Activated T-helper 2 cell treated with anti-CD3 and anti-CD28 coated beads, Interferon-gamma antibody, Interleukin-2, Interleukin-4, amounts not matched to agents 10 μg/mL and 5 μg/mL and 100 μg/mL, durations not matched to agents 14 hours and 24 hours and 36 hours (primary cell): ENCODE data around the gene SLC38A4. TPM values are rescaled to one million over a fixed set of nuclear protein-coding genes. Genes with fewer than 3 reads are reported as not detected.

Experiments
- DNase-seq: peaks from one replicate; pipeline ENCODE4 v3.0.0; 2021; ENCODE audit warnings: low spot score
- H3K27ac Mint-ChIP-seq: one replicate; pipeline ENCODE4 v1.8.0; 2021; ENCODE audit warnings: mixed read lengths
- H3K27me3 Mint-ChIP-seq: one replicate; pipeline ENCODE4 v1.8.0; 2021; ENCODE audit warnings: low read depth, mixed read lengths
- H3K36me3 Mint-ChIP-seq: one replicate; pipeline ENCODE4 v1.8.0; 2021; ENCODE audit warnings: low read depth, mixed read lengths
- H3K4me1 Mint-ChIP-seq: one replicate; pipeline ENCODE4 v1.8.0; 2021; ENCODE audit warnings: low read depth, mixed read lengths
- H3K4me3 Mint-ChIP-seq: one replicate; pipeline ENCODE4 v1.8.0; 2021; ENCODE audit warnings: low read depth, mild to moderate bottlenecking, moderate library complexity, mixed read lengths
- H3K9me3 Mint-ChIP-seq: one replicate; pipeline ENCODE4 v1.8.0; 2021; ENCODE audit warnings: mixed read lengths
- intact Hi-C: fragments of 100-400 bp; cut with micrococcal nuclease; formaldehyde crosslinking; loops from one replicate; pipeline ENCODE4 v1.15.1; 2023
- total RNA-seq: library from RNA; stranded (reverse); gene quantifications from 2 replicates; pipeline ENCODE4 v1.2.3, GENCODE V29; 2022

Gene SLC38A4
- total RNA-seq, 1 donor from 2014 or later: not detected

DNA sequence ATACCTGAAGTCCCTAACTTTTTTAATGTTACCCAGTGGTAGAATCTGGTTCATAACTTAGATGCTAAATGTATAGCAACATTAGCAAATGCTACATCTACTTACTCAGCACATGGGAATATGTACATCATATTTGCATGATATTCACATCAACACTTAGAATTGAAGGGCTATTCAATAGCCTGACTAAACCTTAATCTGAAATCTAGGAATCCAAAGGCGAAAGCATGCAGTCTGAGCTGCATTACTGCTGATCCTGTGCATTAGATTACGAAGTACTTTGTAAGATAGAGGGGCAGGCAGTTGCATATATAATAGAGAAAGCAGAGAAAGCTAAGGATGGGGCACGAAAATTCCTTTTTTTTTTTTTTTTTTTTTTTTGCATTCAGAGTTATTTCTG lies 40.4 kb downstream of the SLC38A4 start:
- peaks cover 14% of the 10 kb centered on the region for H3K27me3 Mint-ChIP-seq
- intact Hi-C loops: no loop called here
- no peaks in the 10 kb centered on the region for H3K36me3 Mint-ChIP-seq
- H3K27ac Mint-ChIP-seq: no peak overlapping the region
- H3K9me3 Mint-ChIP-seq: no peaks in the 10 kb centered on the region
- no peak for DNase-seq
- peaks cover 2% of the 10 kb centered on the region for H3K4me1 Mint-ChIP-seq
- H3K4me3 Mint-ChIP-seq: no peak overlapping the region

DNA sequence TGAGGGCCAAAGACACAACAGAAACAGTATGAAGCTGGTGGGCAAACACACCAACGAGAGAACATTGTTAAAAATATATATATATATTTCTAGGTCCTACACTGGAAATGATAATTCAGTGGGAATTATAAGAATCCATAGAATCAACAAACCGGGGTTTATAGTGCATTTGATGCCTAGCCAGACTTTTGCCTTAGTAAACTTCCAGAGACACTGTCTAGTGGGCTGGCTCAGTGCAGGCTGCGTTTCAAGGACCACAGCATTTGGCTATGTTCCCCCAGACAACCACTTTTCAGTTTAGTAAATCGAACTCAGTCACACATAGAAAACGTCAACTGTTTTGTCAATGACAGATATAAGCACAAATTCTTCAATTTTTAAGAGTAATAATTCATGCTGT lies 41.9 kb downstream of the SLC38A4 start:
- intact Hi-C loops: no loop called here
- Mint-ChIP-seq H3K27me3 (peaks cover 23% of the 10 kb centered on the region), H3K27ac (no peak overlapping the region)

DNA sequence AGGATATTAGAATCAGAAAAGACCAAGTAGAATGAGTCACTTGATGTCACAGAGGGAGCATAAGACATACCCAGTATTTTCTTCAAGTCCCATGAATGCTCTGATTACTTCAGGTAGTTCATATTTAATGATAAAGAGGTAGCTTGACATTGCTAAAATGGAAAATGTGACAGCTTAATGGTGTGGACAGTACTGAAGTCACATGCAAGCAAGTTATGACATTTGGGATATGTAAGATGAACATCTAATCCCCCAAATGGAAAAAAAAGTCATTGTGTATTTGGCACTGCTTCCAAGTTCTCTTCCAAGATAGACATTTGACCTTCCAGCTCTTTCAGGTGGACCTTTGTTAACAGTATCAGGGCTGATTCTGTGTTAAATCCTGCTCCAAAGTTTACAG lies 45.9 kb downstream of the SLC38A4 start:
- intact Hi-C loops: no loop called here
- DNase-seq: no peak
- peaks cover 25% of the 10 kb centered on the region for H3K27me3 Mint-ChIP-seq
- H3K4me3 Mint-ChIP-seq: no peak overlapping the region
- no peaks in the 10 kb centered on the region for H3K9me3 Mint-ChIP-seq
- H3K4me1 Mint-ChIP-seq: no peaks in the 10 kb centered on the region
- H3K27ac Mint-ChIP-seq: no peak overlapping the region
- no peaks in the 10 kb centered on the region for H3K36me3 Mint-ChIP-seq

More for the DNA sequence above, 41.9 kb downstream of the SLC38A4 start:
- DNase-seq: no peak
- no peaks in the 10 kb centered on the region for H3K4me1 Mint-ChIP-seq
- no peaks in the 10 kb centered on the region for H3K36me3 Mint-ChIP-seq
- no peaks in the 10 kb centered on the region for H3K9me3 Mint-ChIP-seq
- no peak overlapping the region for H3K4me3 Mint-ChIP-seq

DNA sequence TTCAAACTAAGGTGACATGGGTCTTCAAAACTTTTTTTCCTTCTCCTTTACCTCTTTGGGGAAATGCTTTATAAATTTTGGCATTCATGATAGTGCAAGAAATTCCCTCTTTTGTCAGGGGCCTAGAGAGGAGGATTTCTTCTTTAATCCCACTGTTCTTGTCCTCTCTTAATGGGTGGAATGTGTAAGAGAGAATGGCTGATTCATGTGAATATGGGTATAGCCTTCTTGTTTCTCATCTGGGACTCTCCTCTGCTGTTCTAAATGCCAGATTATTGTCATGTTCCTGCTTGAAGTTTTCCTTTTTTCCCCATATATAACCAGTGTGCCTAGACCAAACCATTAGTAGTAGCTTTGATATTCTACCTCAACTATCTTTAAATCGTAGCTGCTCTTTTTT lies 46.7 kb downstream of the SLC38A4 start:
- intact Hi-C loops: no loop called here
- Mint-ChIP-seq H3K36me3 (no peaks in the 10 kb centered on the region), H3K9me3 (no peaks in the 10 kb centered on the region), H3K4me3 (no peak overlapping the region), H3K27me3 (peaks cover 29% of the 10 kb centered on the region), H3K4me1 (no peaks in the 10 kb centered on the region), H3K27ac (no peak overlapping the region)
- no peak for DNase-seq

DNA sequence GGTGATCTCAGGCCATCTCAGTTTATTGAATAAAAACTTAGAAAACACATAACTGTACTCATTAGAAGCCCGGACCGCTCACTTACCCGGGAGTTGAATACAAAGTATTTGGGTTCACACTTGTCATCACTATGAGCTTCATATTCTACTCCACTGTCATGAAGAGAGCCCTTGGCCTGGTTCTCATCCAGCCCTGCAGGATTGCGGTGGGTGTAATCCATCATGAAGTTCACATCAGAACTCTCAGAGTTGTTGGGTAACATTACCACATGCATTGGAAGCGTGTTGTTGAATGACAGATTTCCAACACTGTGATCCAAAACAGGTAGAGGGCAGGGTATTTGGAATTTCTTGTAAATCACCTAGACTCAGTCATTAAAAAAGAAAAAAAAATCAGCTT lies 47.4 kb downstream of the SLC38A4 start:
- Mint-ChIP-seq H3K4me3 (no peak overlapping the region), H3K36me3 (no peaks in the 10 kb centered on the region), H3K9me3 (no peaks in the 10 kb centered on the region), H3K4me1 (no peaks in the 10 kb centered on the region), H3K27me3 (peaks cover 27% of the 10 kb centered on the region), H3K27ac (no peak overlapping the region)
- intact Hi-C loops: no loop called here
- no peak for DNase-seq

DNA sequence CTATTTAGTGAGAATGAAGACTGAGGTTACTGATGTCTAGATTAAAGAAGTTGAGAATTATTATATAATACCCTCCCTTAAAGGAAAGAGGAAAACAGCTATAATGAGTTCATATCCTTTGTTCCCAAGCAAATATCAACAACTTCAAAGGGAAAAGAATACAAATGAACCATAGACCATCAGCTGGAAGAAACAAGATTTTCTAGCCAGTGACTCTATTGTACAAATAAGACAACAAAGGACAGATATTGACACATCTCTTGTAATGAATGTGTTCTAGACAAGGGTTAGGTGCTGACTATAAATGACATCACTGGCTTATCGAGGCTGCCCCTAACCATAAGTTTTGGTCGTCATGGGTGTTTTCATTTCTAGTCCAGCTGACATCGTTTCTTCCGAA lies 48.2 kb downstream of the SLC38A4 start:
- no peak for DNase-seq
- Mint-ChIP-seq H3K4me1 (no peaks in the 10 kb centered on the region), H3K9me3 (no peaks in the 10 kb centered on the region), H3K27ac (no peak overlapping the region), H3K36me3 (no peaks in the 10 kb centered on the region), H3K27me3 (peaks cover 30% of the 10 kb centered on the region), H3K4me3 (no peak overlapping the region)
- intact Hi-C loops: no loop called here

DNA sequence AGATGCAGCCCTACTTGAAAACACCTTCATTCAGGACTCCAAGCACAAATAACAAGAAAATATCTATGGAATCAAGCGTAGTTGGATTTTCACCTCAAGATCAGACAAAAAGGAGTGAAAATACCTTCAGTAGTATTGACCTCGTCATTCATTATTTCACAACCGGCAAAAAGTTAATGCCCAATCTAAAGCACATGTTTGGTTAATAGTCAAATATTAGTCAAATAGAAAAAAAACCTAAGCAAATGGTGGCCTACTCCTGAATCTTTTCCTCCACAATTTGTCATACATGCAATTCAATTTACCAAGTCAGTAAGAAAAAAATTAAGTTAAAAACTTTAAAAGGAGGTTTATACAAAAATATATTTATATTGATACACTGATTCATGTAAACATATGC lies 50.0 kb downstream of the SLC38A4 start:
- no peaks in the 10 kb centered on the region for H3K36me3 Mint-ChIP-seq
- no peak overlapping the region for H3K27ac Mint-ChIP-seq
- intact Hi-C loops: no loop called here
- H3K4me1 Mint-ChIP-seq: no peaks in the 10 kb centered on the region
- no peak for DNase-seq
- H3K27me3 Mint-ChIP-seq: peaks cover 32% of the 10 kb centered on the region
- H3K4me3 Mint-ChIP-seq: no peak overlapping the region
- no peaks in the 10 kb centered on the region for H3K9me3 Mint-ChIP-seq

DNA sequence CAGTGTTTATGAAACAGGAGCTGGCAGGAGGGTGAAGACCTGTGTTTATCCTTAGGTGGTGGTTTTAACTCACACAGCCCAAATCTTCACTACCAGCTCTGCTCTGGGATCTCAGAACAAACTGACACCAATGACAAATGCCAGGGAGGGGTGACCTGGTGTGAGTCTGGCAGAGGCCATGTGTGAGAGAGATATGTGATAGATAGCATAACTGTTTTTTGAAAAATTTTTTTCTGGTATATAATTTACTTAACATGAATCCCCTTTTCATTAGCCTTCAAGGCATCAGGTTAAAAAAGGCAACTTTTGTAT lies 51.5 kb downstream of the SLC38A4 start:
- H3K4me3 Mint-ChIP-seq: no peak overlapping the region
- no peak overlapping the region for H3K27ac Mint-ChIP-seq
- H3K4me1 Mint-ChIP-seq: no peaks in the 10 kb centered on the region
- H3K27me3 Mint-ChIP-seq: peaks cover 28% of the 10 kb centered on the region
- no peak for DNase-seq
- no peaks in the 10 kb centered on the region for H3K36me3 Mint-ChIP-seq
- intact Hi-C loops: no loop called here
- no peaks in the 10 kb centered on the region for H3K9me3 Mint-ChIP-seq

DNA sequence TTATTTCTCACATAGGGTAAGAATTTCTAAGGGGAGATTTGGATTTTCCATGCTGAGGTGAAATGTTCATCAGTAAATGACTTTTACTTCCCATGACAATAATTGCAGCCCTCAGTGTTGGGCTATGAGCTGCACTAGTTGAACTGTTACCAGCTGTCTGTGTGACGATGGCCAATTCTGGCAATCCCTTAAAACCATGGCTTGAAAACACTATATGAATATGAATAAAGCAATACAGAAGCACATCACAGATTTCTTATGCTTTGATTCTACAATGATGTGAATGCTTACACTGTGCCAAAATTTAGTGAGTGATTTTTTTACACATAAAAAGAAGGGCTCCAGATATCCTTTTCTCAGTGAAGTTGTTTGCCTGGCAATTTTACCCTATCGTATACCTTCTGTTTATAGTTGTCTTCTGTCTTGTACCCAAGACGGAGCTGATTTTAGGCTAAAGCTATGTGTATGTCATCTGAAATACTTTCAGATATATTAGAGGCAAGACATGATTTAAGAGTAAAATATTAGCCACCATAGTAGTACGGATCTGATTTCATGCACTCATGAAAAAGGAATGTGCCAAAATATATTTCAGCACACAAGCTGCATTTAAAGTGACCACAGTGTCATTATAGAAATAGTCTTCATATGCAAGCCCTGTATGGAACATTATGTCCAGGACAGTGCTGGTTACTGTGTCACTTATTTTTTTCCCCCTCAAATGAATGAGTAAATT lies 52.0 kb downstream of the SLC38A4 start:
- Mint-ChIP-seq H3K9me3 (no peaks in the 10 kb centered on the region), H3K4me1 (no peaks in the 10 kb centered on the region), H3K36me3 (no peaks in the 10 kb centered on the region), H3K27me3 (peaks cover 26% of the 10 kb centered on the region), H3K27ac (no peak overlapping the region), H3K4me3 (no peak overlapping the region)
- DNase-seq: no peak
- intact Hi-C loops: no loop called here

DNA sequence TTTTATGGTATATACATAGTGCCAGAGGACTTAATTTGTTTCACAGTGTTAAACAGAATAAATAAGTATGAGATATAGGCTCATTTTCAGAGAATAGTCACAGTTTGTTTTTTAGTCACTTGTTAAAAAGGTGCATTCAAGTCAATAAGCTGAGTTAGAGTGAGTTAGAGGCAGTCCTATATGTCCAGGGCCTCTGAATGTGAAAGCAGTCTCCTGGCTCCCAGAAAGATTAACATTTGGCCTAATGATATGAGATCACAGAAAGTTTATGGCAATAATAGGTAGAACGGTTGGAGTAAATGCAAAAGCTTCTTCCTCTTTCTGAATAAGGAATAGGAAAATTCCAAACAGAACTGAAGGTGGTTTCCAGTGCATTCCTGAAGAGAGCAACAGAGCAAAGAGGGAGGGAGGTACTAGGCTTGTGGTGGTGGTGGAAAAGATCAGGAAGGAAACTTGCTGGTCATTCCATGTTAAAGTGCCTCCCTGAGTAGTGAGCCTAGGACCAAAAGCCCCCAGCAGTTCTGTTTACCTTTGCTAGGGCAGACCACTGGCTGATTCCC lies 54.4 kb downstream of the SLC38A4 start:
- H3K9me3 Mint-ChIP-seq: no peaks in the 10 kb centered on the region
- intact Hi-C loops: no loop called here
- H3K27me3 Mint-ChIP-seq: peaks cover 35% of the 10 kb centered on the region
- no peak for DNase-seq
- no peak overlapping the region for H3K27ac Mint-ChIP-seq
- no peaks in the 10 kb centered on the region for H3K4me1 Mint-ChIP-seq
- H3K4me3 Mint-ChIP-seq: no peak overlapping the region
- no peaks in the 10 kb centered on the region for H3K36me3 Mint-ChIP-seq

DNA sequence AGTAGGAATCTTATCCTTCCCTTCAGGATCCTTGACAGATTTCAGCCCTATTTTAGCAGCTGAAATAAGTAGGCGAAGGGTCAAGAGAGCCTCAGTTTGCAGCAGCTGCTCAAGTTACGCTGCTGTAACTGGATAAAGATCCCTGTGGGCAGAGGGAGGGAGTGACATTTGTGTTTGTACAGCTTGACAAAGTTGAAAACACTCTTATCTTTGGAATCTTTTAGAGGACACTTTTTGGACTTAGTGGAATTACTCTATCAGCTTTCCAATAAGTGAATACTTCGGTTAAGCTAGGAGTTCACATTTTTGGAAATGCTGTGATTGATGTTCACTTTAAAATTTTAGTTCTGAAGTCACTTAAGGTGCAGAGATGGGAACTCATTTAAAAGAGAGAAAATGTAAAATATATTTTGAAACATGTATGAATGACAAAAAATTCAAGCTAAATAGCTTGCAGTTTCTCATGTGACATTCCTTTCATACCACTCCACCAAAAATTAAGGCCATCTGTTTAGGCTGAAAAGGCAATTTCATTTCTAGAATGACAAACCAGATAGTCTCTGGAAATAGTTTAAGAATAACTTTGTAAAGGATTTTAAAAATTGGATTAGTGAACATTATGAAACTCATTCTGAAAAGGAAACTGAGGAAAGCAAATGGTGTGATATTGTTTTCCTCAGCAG lies 55.2 kb downstream of the SLC38A4 start:
- Mint-ChIP-seq H3K4me3 (no peak overlapping the region), H3K36me3 (no peaks in the 10 kb centered on the region)
- DNase-seq: no peak

DNA sequence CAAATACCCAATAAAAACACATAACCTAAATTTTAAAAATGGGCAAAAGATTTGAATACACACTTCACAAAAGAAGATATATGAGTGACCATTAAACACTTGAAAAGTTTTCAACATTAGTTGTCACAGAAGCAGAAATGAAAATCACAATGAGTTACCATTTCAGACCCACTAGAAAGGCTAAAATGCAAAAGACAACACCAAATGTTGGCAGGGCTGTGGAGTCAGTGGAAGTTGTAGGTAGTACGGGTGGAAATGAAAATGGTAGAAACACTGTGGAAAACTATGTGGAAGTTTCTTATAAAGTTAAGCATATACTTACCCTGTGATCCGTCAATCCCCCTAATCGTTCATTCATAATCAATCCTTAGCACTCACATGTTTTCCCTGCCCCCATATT lies 61.8 kb downstream of the SLC38A4 start:
- H3K4me3 Mint-ChIP-seq: no peak overlapping the region
- no peaks in the 10 kb centered on the region for H3K9me3 Mint-ChIP-seq
- no peaks in the 10 kb centered on the region for H3K36me3 Mint-ChIP-seq
- H3K4me1 Mint-ChIP-seq: peaks cover 3% of the 10 kb centered on the region
- H3K27ac Mint-ChIP-seq: no peak overlapping the region
- no peak for DNase-seq
- H3K27me3 Mint-ChIP-seq: peaks cover 20% of the 10 kb centered on the region
- intact Hi-C loops: no loop called here

More for the DNA sequence above, 55.2 kb downstream of the SLC38A4 start:
- Mint-ChIP-seq H3K4me1 (no peaks in the 10 kb centered on the region), H3K27ac (no peak overlapping the region), H3K27me3 (peaks cover 39% of the 10 kb centered on the region), H3K9me3 (no peaks in the 10 kb centered on the region)
- intact Hi-C loops: no loop called here

DNA sequence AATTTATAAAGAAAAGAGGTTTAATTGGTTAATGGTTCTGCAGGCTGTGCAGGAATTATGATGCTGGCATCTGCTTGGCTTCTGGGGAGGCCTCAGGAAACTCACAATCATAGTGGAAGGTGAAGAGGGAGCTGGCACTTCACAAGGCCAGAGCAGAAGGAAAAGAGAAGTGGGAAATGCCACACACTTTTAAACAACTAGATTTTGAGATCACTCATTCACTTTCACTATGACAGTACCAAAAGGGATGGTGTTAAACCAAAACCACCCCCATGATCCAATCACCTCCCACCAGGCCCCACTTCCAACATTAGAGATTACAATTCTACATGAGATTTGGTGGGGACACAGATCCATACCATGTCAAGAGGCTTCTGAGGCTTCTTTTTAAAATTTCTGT lies 62.6 kb downstream of the SLC38A4 start:
- no peak for DNase-seq
- Mint-ChIP-seq H3K4me1 (peaks cover 3% of the 10 kb centered on the region), H3K4me3 (no peak overlapping the region), H3K36me3 (no peaks in the 10 kb centered on the region), H3K27ac (no peak overlapping the region), H3K9me3 (no peaks in the 10 kb centered on the region), H3K27me3 (peaks cover 18% of the 10 kb centered on the region)
- intact Hi-C loops: no loop called here
